Stimulated activated CD4-positive, alpha-beta T cell treated with anti-CD3 and anti-CD28 coated beads, Interleukin-2, amount 100 ng/mL, for 48 hours (primary cell): Measurements from ENCODE around the gene OR8K3.

Source experiments
- DNase-seq, 2 donors: peaks; one replicate each; pipeline ENCODE4 v3.0.0-alpha.2; 2020

The OR8K3 gene

DNA sequence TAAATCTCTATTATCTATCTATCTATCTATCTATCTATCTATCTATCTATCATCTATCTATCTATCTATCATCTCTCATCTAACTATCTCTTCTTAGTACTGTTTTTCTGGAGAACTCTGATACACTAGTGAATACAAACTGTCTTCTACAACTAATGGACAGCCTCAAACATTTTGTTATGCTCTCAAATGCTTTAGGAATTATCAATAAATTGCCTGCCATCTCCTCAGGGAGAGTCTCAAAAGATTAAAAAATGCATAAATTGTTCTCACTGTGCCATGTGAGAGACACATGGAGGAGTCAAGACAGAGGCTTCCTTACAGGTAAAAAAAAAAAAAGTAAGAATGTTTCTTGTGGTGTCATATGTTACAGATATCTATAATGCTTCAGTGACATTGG, at the start of gene OR8K3:
Gene OR8K3 (plus strand): TSS at position 301 of the 400 bp plus-strand sequence. CDS start 3,163 bp downstream, outside the sequence.
- no peak for DNase-seq

DNA sequence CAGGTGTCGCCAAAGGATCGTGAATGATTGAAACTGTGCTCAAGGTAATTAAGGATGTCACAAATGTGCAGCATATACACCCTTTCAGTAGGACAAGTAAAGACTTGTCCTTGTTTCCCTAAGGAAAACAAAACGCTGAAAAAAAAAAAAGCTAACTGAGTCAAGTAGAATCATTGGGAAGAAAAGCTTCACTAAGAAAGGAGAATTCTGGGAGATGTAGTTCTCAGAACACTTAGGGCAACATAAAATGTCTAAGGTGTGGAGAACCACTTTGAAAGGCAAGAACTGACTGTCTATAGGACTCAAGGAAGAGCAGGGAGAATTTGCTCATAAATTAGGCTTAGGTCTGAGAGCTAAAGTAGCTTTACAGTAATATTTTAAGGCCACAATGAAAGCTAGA, 43.9 kb upstream of the OR8K3 start:
- no peak for DNase-seq

DNA sequence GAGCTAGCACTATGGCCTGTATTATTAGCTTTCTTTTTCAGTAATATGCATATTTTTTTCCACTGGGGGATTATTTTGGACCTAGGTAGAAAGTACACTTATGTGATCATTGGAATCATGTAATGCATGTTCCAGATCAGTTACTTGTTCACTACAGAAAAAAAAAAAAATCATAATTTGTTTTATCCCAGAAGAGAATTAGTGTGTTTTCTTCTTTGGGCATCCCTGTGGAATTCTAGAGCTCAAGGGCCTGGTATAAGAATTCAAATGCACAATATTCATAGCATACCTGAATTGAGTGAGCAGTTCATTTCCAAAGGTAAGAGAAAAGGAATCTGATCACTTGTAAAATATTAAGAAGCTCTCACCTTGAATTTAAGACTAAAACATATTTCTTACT, 41.1 kb upstream of the OR8K3 start, which contains the start of gene OR5T1:
Gene OR5T1 (plus strand): TSS at position 301 of the 400 bp plus-strand sequence. CDS start 1,485 bp downstream, outside the sequence.
- no peak for DNase-seq

DNA sequence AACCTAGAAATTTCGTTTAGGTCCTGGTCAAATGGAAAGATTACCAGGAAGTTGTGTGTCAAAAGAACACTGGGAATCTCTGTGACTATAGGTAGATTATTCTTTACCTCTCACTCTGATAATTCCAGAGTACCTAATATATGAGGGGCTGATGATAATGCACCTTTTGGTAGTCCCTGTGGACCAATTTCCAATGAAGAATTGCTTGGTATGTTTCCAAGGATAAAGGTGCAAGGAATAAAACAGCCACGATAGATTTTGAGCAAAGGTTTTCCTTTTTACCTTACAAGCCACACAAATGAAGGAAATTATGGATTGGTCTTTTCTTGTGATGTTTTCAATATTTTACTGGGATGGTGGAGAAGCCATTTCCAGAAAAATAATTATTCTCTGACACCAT, 22.8 kb upstream of the OR8K3 start, which contains the start of gene OR8H1:
Gene OR8H1 (minus strand): TSS at position 101 of the 400 bp plus-strand sequence. CDS start 1,192 bp downstream, outside the sequence.
- DNase-seq = no peak

DNA sequence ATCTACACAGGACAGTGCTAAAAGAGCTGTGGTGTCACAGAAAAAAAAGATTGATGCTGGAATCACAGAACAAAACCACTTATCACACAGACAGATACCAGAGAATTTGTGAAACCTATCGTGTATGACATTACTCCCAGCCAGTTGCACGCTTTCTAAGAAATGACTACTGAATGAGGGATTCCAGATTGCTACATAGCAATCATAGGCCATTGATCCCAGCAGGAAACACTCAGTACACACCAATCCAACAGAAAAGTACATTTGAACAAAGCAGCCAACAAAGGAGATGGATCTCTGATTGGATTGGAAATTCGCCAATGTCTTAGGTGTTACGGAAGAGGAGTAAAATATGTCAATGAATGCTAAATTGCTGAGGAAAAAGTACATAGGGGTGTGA, 18.0 kb upstream of the OR8K3 start:
- no peak for DNase-seq

DNA sequence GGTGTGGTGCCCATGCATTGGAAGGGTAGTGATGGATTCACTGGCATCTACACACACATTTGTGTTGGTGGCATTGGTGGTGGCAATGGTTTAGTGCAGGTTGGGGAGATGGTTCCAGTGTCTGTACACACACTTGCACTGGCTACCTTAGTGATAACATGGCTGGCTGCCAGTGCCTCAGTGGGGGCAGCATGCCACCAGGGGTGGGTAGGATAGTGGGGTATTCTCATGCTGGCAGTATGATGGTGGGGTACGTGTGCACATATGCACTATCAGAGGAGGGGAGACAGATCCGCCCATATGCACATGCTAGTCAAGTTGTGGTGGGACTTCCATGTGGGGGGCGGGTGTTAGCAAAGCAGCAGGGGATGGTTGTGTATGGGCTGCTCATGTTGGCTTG, 7.1 kb upstream of the OR8K3 start:
- DNase-seq = no peak

DNA sequence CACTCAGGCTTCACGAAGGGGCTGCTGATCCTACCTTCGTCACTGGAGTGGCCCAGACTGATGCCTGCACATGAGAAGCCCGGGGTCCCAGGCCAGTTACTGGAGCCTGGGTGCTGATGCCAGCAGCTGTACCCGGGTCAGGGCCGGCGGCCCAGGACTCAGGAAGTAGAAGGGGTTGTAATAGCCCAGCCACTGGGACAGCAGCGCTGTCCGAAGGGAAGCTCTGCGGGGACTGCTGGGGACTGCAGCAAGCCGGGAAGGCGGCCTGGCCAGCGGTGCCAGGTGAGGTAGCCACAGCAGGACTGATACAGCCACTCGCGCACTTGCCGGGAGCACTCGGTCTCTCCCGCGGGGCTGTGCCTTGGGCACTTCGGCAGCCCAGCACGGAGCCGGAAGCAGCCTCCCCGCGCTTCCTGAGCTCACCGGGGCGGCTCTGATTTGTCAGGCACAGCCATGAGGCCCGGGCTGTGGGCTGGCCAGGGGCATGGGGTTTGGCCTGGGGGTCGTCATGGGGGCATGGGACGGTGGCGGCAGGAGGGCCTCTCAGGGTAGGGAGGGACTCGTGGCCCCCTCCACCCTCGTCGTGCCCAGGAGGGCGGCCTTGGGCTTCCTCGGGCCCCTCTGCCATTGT, 17.0 kb downstream of the OR8K3 start:
- DNase-seq = no peak

DNA sequence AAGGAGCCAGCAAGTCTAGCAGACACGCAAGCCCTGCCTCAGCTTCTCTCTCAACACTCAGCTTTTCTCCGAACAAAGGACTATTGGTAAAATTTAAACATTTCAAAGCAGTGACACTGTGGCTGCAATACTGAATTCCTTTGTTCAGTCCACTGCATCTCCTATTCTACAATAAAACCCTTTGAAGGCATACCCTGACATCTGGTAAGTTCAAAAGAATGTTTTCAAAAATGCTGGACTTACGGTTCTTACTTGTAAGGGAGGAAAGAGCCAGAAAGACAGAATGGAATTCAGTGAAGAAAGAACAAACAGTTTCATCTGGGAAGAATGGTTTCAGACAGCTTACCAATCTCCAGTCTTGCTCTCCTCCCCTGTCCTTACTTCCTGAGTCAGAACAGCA, 18.2 kb downstream of the OR8K3 start:
- no peak for DNase-seq

DNA sequence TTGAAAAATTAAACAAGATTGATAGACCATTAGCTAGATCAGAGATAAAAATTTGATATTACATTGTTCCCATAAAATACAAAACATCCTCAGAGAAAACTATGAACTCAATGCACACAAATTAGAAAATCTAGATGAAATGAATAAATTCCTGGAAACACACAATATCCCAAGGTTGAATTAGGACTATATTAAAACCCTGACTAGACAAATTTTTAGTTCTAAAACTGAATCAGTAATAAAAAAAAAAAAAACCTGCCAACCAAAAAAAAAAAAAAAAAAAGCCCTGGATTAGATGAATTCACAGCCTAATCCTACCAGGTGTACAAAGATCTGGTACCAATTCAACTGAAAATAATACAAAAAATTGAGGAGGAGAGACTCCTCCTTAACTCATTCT, 25.3 kb downstream of the OR8K3 start:
- no peak for DNase-seq

DNA sequence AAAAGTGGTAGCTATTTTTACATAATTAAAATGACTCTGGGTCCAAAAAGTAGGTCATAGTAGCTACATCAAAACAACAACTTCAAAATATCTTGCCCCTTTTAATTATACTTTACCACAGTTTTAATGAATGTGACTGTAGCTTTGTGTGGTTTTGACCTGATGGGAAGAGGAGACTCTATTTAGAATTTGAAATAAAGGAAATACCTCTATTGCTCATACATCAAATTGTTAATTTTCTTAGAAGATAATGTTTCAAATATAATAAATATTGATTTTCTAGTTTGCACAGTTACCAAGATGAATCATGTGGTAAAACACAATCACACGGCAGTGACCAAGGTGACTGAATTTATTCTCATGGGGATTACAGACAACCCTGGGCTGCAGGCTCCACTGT, 30.8 kb downstream of the OR8K3 start, which contains the start of gene OR8K1:
Gene OR8K1 (plus strand): TSS at position 301 of the 400 bp plus-strand sequence. CDS start 0 bp downstream, at position 301.
- DNase-seq = no peak

DNA sequence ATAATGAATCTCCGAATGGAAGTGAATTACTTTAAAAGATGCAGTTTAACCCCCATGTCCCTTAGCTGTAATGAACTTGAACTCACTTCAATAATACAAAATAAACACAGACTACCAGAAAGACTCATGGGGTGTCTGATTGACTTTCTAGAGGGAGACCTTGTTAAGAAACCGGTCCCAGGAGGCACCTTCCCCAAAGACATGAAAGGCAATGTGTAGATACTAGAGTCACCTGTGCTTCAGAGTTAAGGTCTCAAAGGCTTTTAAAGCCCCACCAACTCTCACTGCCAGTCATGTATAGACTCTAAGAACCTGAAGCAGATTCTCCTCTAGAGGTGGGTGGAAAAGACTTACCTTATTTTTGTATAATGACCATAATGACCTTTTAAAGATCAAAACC, 39.0 kb downstream of the OR8K3 start, which contains the start of gene OR8J1:
Gene OR8J1 (plus strand): TSS at position 301 of the 400 bp plus-strand sequence. CDS start 5,956 bp downstream, outside the sequence.
- no peak for DNase-seq
